ENCODE data around the gene NUCKS1. TPM values are rescaled to one million over a fixed set of nuclear protein-coding genes. Genes with fewer than 3 reads are reported as not detected.

The NUCKS1 gene
- total and polyA plus RNA-seq, 2 of the 13 experiments (the other 11 are each of a cell fraction or from before 2014, with no cell fraction given) = 35.5 to 117 TPM

GRCh38 chr1:205749234-205750137 is 496 bp downstream of the NUCKS1 start (continued):
- TF ChIP-seq NFRKB (IDR thresholded peaks at IDR 0.05) (no peak), ZBTB46 (CRISPR knock-in tag; IDR thresholded peaks at IDR 0.05; ENCODE audit: borderline replicate concordance) (no peak), ZNF770 (CRISPR knock-in tag; IDR thresholded peaks at IDR 0.05) (no peak), ZNF160 (CRISPR knock-in tag; IDR thresholded peaks at IDR 0.05) (no peak), SOX6 (IDR thresholded peaks at IDR 0.05) (no peak), SOX6 (CRISPR knock-in tag; IDR thresholded peaks at IDR 0.05) (peak; percentile 79), SNAPC5 (CRISPR knock-in tag; IDR thresholded peaks at IDR 0.05; ENCODE audit: borderline replicate concordance) (no peak; the same call in 1 of the 2 replicates), NFYC (CRISPR knock-in tag; IDR thresholded peaks at IDR 0.05) (peak; percentile 57), ZNF558 (CRISPR knock-in tag; IDR thresholded peaks at IDR 0.05; ENCODE audit: borderline replicate concordance) (no peak; the same call in 1 of the 2 replicates), CREB3 (CRISPR knock-in tag; IDR thresholded peaks at IDR 0.05) (no peak), FIP1L1 (IDR thresholded peaks at IDR 0.05; ENCODE audit: borderline replicate concordance, insufficient read depth, low read depth, low read length) (0 out of 2 replicates have a peak, but pooled peaks have one; percentile 67), RERE (CRISPR knock-in tag; IDR thresholded peaks at IDR 0.05; ENCODE audit: low read depth) (no peak), U2AF1 (optimal IDR thresholded peaks at IDR 0.05; ENCODE audit: low read depth, low read length) (no peak), ZNF879 (CRISPR knock-in tag; IDR thresholded peaks at IDR 0.05) (no peak), SATB2 (CRISPR knock-in tag; IDR thresholded peaks at IDR 0.05) (no peak), ZNF3 (CRISPR knock-in tag; IDR thresholded peaks at IDR 0.05) (no peak), MIER3 (CRISPR knock-in tag; IDR thresholded peaks at IDR 0.05; ENCODE audit: borderline replicate concordance) (peak; percentile 50; the same call in 1 of the 2 replicates), AHR (CRISPR knock-in tag; IDR thresholded peaks at IDR 0.05) (no peak), MXD4 (CRISPR knock-in tag; IDR thresholded peaks at IDR 0.05) (peak; percentile 21; the same call in 1 of the 2 replicates)

All from HepG2 (cell line).